HCT116 (cell line): ENCODE measurements around the gene PRG2. TPM values are rescaled to one million over a fixed set of nuclear protein-coding genes. Genes with fewer than 3 reads are reported as not detected.

Experiments used
- ATAC-seq: fragments of 200-7000 bp; cut with Tn5 transposase; 2 replicates; pipeline ENCODE4 v1.9.1; 2020; ENCODE audit warnings: mild to moderate bottlenecking, moderate library complexity
- BruUV-seq: library from RNA; stranded (reverse); fragments of 400-500 nt; replicated peaks from 2 replicates; lab custom pipeline; 2021; lab: Mats Ljungman, UMichigan
- CTCF ChIA-PET: fragments of 300-600 bp; sonication (Branson Sonifier 250); formaldehyde crosslinking; loops from one replicate; lab custom pipeline; 2021; ENCODE audit warnings: antibody characterized with exemption; lab: Charles Lee
- POLR2A ChIA-PET: fragments of 300-600, 350-600 bp; sonication (Branson Sonifier 250); formaldehyde crosslinking; loops from one replicate; lab custom pipeline; 2021; ENCODE audit warnings: antibody characterized with exemption; lab: Charles Lee
- RAD21 ChIA-PET, 2 experiments: fragments of 300-600 bp; sonication (Branson Sonifier 250); formaldehyde crosslinking; loops; one replicate each; lab custom pipeline; 2023; ENCODE audit warnings: low total read pairs in 2 of 2; ENCODE audit not compliant: uncharacterized antibody in 2 of 2, unreplicated experiment in 2 of 2, low non-redundant PET in 1 of 2; lab: Charles Lee
- DNase-seq: peaks from one replicate; pipeline ENCODE4 v3.0.0-alpha.2; 2010; ENCODE audit warnings: low read depth, low spot score
- H2AFZ ChIP-seq: fragments of 200-600 bp; shearing (Covaris generic), sonication (generic); 2 replicates; pipeline ENCODE4 v1.6.1; 2017; ENCODE audit warnings: low read depth, mixed run types, mixed read lengths, antibody characterized with exemption, low read length; ENCODE audit not compliant: poor library complexity, severe bottlenecking
- H3K27ac ChIP-seq: 2 replicates; pipeline ENCODE4 v1.5.1; 2012; ENCODE audit warnings: low read depth, low read length
- H3K27me3 ChIP-seq: fragments of 200-600 bp; sonication (generic); 2 replicates; pipeline ENCODE4 v1.6.1; 2016; ENCODE audit warnings: mixed run types, low read length, mixed read lengths; ENCODE audit not compliant: insufficient read depth
- H3K36me3 ChIP-seq, 2 experiments: fragments of 200-500 bp in 1 of 2; fragments of 200-600 bp in 1 of 2; sonication (Bioruptor generic) in 1 of 2; sonication (generic) in 1 of 2; 2 replicates each; pipeline versions ENCODE4 v1.5.1 to v1.6.1; 2014 to 2016; ENCODE audit warnings: low read length in 2 of 2, inconsistent platforms in 1 of 2, mixed read lengths in 1 of 2, mixed run types in 1 of 2; ENCODE audit not compliant: insufficient read depth in 2 of 2, control insufficient read depth in 1 of 2
- H3K4me1 ChIP-seq, 2 experiments: fragments of 200-600 bp in 1 of 2; sonication (generic) in 1 of 2; 2 replicates each; pipeline versions ENCODE4 v1.5.1 to v1.6.1; 2012 to 2017; ENCODE audit warnings: low read length in 2 of 2, inconsistent platforms in 1 of 2, mild to moderate bottlenecking in 1 of 2, mixed read lengths in 1 of 2, mixed run types in 1 of 2, moderate library complexity in 1 of 2; ENCODE audit not compliant: insufficient read depth in 2 of 2, control insufficient read depth in 1 of 2
- H3K4me2 ChIP-seq: fragments of 200-600 bp; sonication (generic); 2 replicates; pipeline ENCODE4 v1.6.1; 2017; ENCODE audit warnings: mixed run types, low read length, mixed read lengths
- H3K4me3 ChIP-seq, 2 experiments: fragments of 200-600 bp in 1 of 2; sonication (generic) in 1 of 2; replicated peaks in 1 of 2; 2 replicates each; pipeline ENCODE4 v1.5.1; 2011 to 2016; ENCODE audit warnings: low read length in 2 of 2, control low read depth in 1 of 2, low read depth in 1 of 2, mild to moderate bottlenecking in 1 of 2, mixed read lengths in 1 of 2, mixed run types in 1 of 2
- H3K79me2 ChIP-seq: fragments of 200-600 bp; sonication (generic); 2 replicates; pipeline ENCODE4 v1.6.1; 2017; ENCODE audit warnings: mild to moderate bottlenecking, mixed run types, low read length, moderate library complexity, mixed read lengths; ENCODE audit not compliant: insufficient read depth
- H3K9ac ChIP-seq: fragments of 200-600 bp; sonication (generic); 2 replicates; pipeline ENCODE4 v1.6.1; 2016; ENCODE audit warnings: low read length, mixed read lengths
- H3K9me2 ChIP-seq: fragments of 200-600 bp; sonication (generic), shearing (Covaris generic); 2 replicates; pipeline ENCODE4 v1.6.1; 2017; ENCODE audit warnings: mixed run types, mild to moderate bottlenecking, moderate library complexity; ENCODE audit not compliant: insufficient read depth
- H3K9me3 ChIP-seq, 2 experiments: fragments of 200-500 bp in 1 of 2; fragments of 200-600 bp in 1 of 2; sonication (Bioruptor generic) in 1 of 2; sonication (generic) in 1 of 2; 2 replicates each; pipeline ENCODE4 v1.6.1; 2014 to 2017; ENCODE audit warnings: low read length in 2 of 2, mixed read lengths in 2 of 2, inconsistent platforms in 1 of 2, low read depth in 1 of 2, mild to moderate bottlenecking in 1 of 2, mixed run types in 1 of 2, moderate library complexity in 1 of 2; ENCODE audit not compliant: control insufficient read depth in 1 of 2, insufficient read depth in 1 of 2
- H4K20me1 ChIP-seq: fragments of 200-600 bp; sonication (generic), shearing (Covaris generic); 2 replicates; pipeline ENCODE4 v1.6.1; 2017; ENCODE audit warnings: mixed run types, mild to moderate bottlenecking, moderate library complexity; ENCODE audit not compliant: insufficient read depth
- CEBPB ChIP-seq: IDR thresholded peaks from 2 replicates; pipeline ENCODE4 v1.6.1; 2012; ENCODE audit warnings: low read depth
- CTCF ChIP-seq, 3 experiments: fragments of 200-600 bp in 1 of 3; sonication (generic) in 1 of 3; IDR thresholded peaks in 2 of 3; conservative IDR thresholded peaks in 1 of 3; 2 replicates each; pipeline ENCODE4 v1.5.1; 2012 to 2017; ENCODE audit warnings: low read depth in 2 of 3, low read length in 2 of 3, antibody characterized with exemption in 1 of 3, borderline replicate concordance in 1 of 3, control low read depth in 1 of 3, mild to moderate bottlenecking in 1 of 3, mixed read lengths in 1 of 3, mixed run types in 1 of 3, moderate library complexity in 1 of 3; ENCODE audit not compliant: insufficient read depth in 1 of 3
- POLR2AphosphoS5 ChIP-seq: IDR thresholded peaks from 2 replicates; pipeline ENCODE4 v1.6.1; 2011; ENCODE audit warnings: mild to moderate bottlenecking, low read depth, low read length, moderate library complexity
- REST ChIP-seq: IDR thresholded peaks from 2 replicates; pipeline ENCODE4 v1.6.1; 2012; ENCODE audit warnings: low read depth
- SP1 ChIP-seq: IDR thresholded peaks from 2 replicates; pipeline ENCODE4 v1.6.1; 2012; ENCODE audit warnings: low read depth
- YY1 ChIP-seq: IDR thresholded peaks from 2 replicates; pipeline ENCODE4 v1.6.1; 2011; ENCODE audit warnings: low read length, low read depth, moderate library complexity, mild to moderate bottlenecking; ENCODE audit not compliant: insufficient replicate concordance; ENCODE audit errors: extremely low read depth
- ZFX ChIP-seq: fragments of 450-650 bp; IDR thresholded peaks from 2 replicates; pipeline ENCODE4 v1.6.1; 2017
- ZNF274 ChIP-seq: fragments of 200-500 bp; sonication (Bioruptor generic); IDR thresholded peaks from 2 replicates; pipeline ENCODE4 v1.6.1; 2014; ENCODE audit warnings: mild to moderate bottlenecking, low read depth, low read length, inconsistent platforms
- intact Hi-C: fragments of 100-400 bp; cut with micrococcal nuclease; formaldehyde crosslinking; loops from 2 replicates; pipeline ENCODE4 v1.10.0; 2022
- total RNA-seq: library from RNA; stranded (reverse); gene quantifications from one replicate; pipeline ENCODE4 v1.2.1, GENCODE V29; 2021; ENCODE audit not compliant: unreplicated experiment

Gene PRG2
- total RNA-seq, 1 experiment from 2014 or later: 0.81 TPM

- TF ChIP-seq YY1: no peak
- no peak for TF ChIP-seq POLR2AphosphoS5
- TF ChIP-seq, all 23 proteins: peak for 0
These were observed 3.0 kb downstream of the PRG2 start (continued) for GRCh38 chr11:57387289-57388030.

GRCh38 chr11:57386178-57386940 is 4.1 kb downstream of the PRG2 start:
- H3K36me3 ChIP-seq: no peaks in the 10 kb centered on the region
- H3K27me3 ChIP-seq: peaks cover 5% of the 10 kb centered on the region
- DNase-seq: no peak
- ATAC-seq: no peak
- no peak overlapping the region for H3K27ac ChIP-seq
- intact Hi-C loops: no loop called here
- no peaks in the 10 kb centered on the region for H3K4me1 ChIP-seq
- TF ChIP-seq ZFX: no peak
- TF ChIP-seq REST: no peak
- TF ChIP-seq CEBPB: no peak
- no peak for TF ChIP-seq ZNF274
- no peak for TF ChIP-seq SP1
- TF ChIP-seq YY1: no peak
- TF ChIP-seq CTCF (IDR thresholded peaks at IDR 0.05 in 2 of 3, conservative IDR thresholded peaks at IDR 0.05 in 1 of 3; ENCODE audit: borderline replicate concordance in 1 of 3, insufficient read depth in 1 of 3, low read depth in 2 of 3, low read length in 2 of 3): no peak
- RAD21 ChIA-PET: no interaction called here
- H3K9me3 ChIP-seq: no peaks in the 10 kb centered on the region
- H2AFZ ChIP-seq: no peak overlapping the region
- CTCF ChIA-PET: no interaction called here
- H3K79me2 ChIP-seq: no peaks in the 10 kb centered on the region
- H3K9me2 ChIP-seq: no peaks in the 10 kb centered on the region
- H4K20me1 ChIP-seq: no peaks in the 10 kb centered on the region
- no peak overlapping the region for H3K9ac ChIP-seq
- POLR2A ChIA-PET: no interaction called here
- BruUV-seq: no TSS peak
- H3K4me3 ChIP-seq: no peak overlapping the region
- no peak overlapping the region for H3K4me2 ChIP-seq
